HepG2 (cell line): ENCODE results near the gene FSD1. TPM values are rescaled to one million over a fixed set of nuclear protein-coding genes. Genes with fewer than 3 reads are reported as not detected.
A peak's percentile ranks its signal among the peaks of the same experiment; 100 is the strongest.

Source experiments
- AKAP8 ChIP-seq: sonication (generic); formaldehyde crosslinking; IDR thresholded peaks from 2 replicates; pipeline ENCODE4 v1.5.1; 2020; ENCODE audit warnings: mild to moderate bottlenecking, missing genetic modification reagents
- CAMTA2 ChIP-seq: sonication (generic); formaldehyde crosslinking; IDR thresholded peaks from 2 replicates; pipeline ENCODE4 v1.4.0; 2020; ENCODE audit warnings: mild to moderate bottlenecking, missing genetic modification reagents, borderline replicate concordance
- CCAR2 ChIP-seq: fragments of 200-400 bp; formaldehyde crosslinking; optimal IDR thresholded peaks from 2 replicates; pipeline ENCODE3; 2018; ENCODE audit warnings: low read depth, mild to moderate bottlenecking, low read length, moderate library complexity
- KLF13 ChIP-seq: sonication (generic); formaldehyde crosslinking; IDR thresholded peaks from 2 replicates; pipeline ENCODE4 v1.4.0; 2020; ENCODE audit warnings: mild to moderate bottlenecking, missing genetic modification reagents
- NFE2L2 ChIP-seq: fragments of 150-350 bp; IDR thresholded peaks from 2 replicates; pipeline ENCODE4 v1.6.1; 2014; ENCODE audit warnings: low read length
- PRDM10 ChIP-seq: sonication (generic); formaldehyde crosslinking; IDR thresholded peaks from 2 replicates; pipeline ENCODE4 v1.4.0; 2020; ENCODE audit warnings: low read depth, missing genetic modification reagents
- TAF1 ChIP-seq: sonication (generic); formaldehyde crosslinking; IDR thresholded peaks from 2 replicates; pipeline ENCODE4 v1.4.0; 2020; ENCODE audit warnings: missing genetic modification reagents
- YY1 ChIP-seq: IDR thresholded peaks from 2 replicates; pipeline ENCODE4 v1.6.1; 2011; ENCODE audit warnings: low read length, low read depth, moderate library complexity, mild to moderate bottlenecking; ENCODE audit not compliant: insufficient read depth, insufficient replicate concordance
- ZNF282 ChIP-seq: fragments of 450-650 bp; IDR thresholded peaks from 2 replicates; pipeline ENCODE4 v1.6.1; 2018; ENCODE audit not compliant: partially characterized antibody
- ZNF543 ChIP-seq: sonication (generic); formaldehyde crosslinking; IDR thresholded peaks from 2 replicates; pipeline ENCODE4 v1.4.0; 2020; ENCODE audit warnings: mild to moderate bottlenecking, missing genetic modification reagents
- ZNF552 ChIP-seq: sonication (generic); formaldehyde crosslinking; IDR thresholded peaks from 2 replicates; pipeline ENCODE4 v1.9.0; 2022; ENCODE audit warnings: missing genetic modification reagents, mild to moderate bottlenecking, borderline replicate concordance
- ZNF75D ChIP-seq: sonication (generic); formaldehyde crosslinking; IDR thresholded peaks from 2 replicates; pipeline ENCODE4 v1.8.1; 2023; ENCODE audit warnings: missing genetic modification reagents, mild to moderate bottlenecking, borderline replicate concordance
- ZNF773 ChIP-seq: sonication (generic); formaldehyde crosslinking; IDR thresholded peaks from 2 replicates; pipeline ENCODE4 v1.4.0; 2020; ENCODE audit warnings: missing genetic modification reagents, borderline replicate concordance
- ZSCAN21 ChIP-seq: sonication (generic); formaldehyde crosslinking; IDR thresholded peaks from 2 replicates; pipeline ENCODE4 v1.8.0; 2022; ENCODE audit warnings: mild to moderate bottlenecking, missing genetic modification reagents, moderate library complexity, borderline replicate concordance
- polyA plus RNA-seq, 8 experiments: library from polyadenylated mRNA; depleted of rRNA in 3 of 8; stranded (reverse) in 7 of 8; unstranded in 1 of 8; fragments of >200 nt; fragmentation: Illumina TruSeq in 4 of 8; extraction: Trizol in 4 of 8; gene quantifications; 2 replicates each; pipeline versions ENCODE4 v1.2.1 to v1.2.3, GENCODE V29; 2011 to 2016; ENCODE audit warnings: low read depth in 4 of 8, missing spikeins in 1 of 8, mixed read lengths in 1 of 8; ENCODE audit not compliant: insufficient read depth in 1 of 8
- total RNA-seq, 5 experiments: library from RNA; depleted of rRNA; stranded (reverse); fragments of >200 nt; fragmentation: Illumina TruSeq; extraction: Trizol; gene quantifications; 2 replicates each; pipeline ENCODE4 v1.2.3, GENCODE V29; 2016; ENCODE audit warnings: low read depth in 1 of 5
- TF ChIP-seq, protein P1 (sequence below): sonication (generic); formaldehyde crosslinking; conservative IDR thresholded peaks from 2 replicates; pipeline ENCODE4 v1.5.0; 2020; ENCODE audit warnings: missing genetic modification reagents
- TF ChIP-seq, protein P2 (sequence below): sonication (generic); formaldehyde crosslinking; conservative IDR thresholded peaks from 2 replicates; pipeline ENCODE4 v1.8.1; 2023; ENCODE audit warnings: missing genetic modification reagents
- TF ChIP-seq, protein P3 (sequence below): sonication (generic); formaldehyde crosslinking; IDR thresholded peaks from 2 replicates; pipeline ENCODE4 v1.4.0; 2020; ENCODE audit warnings: mild to moderate bottlenecking, missing genetic modification reagents
- TF ChIP-seq, protein P4 (sequence below): sonication (generic); formaldehyde crosslinking; conservative IDR thresholded peaks from 2 replicates; pipeline ENCODE4 v1.8.0; 2022; ENCODE audit warnings: missing genetic modification reagents

FSD1 gene
- total and polyA plus RNA-seq, 2 of the 13 experiments (the other 11 are each of a cell fraction or from before 2014, with no cell fraction given), result 0.29 to 0.66 TPM

- TF ChIP-seq, protein P1, sequence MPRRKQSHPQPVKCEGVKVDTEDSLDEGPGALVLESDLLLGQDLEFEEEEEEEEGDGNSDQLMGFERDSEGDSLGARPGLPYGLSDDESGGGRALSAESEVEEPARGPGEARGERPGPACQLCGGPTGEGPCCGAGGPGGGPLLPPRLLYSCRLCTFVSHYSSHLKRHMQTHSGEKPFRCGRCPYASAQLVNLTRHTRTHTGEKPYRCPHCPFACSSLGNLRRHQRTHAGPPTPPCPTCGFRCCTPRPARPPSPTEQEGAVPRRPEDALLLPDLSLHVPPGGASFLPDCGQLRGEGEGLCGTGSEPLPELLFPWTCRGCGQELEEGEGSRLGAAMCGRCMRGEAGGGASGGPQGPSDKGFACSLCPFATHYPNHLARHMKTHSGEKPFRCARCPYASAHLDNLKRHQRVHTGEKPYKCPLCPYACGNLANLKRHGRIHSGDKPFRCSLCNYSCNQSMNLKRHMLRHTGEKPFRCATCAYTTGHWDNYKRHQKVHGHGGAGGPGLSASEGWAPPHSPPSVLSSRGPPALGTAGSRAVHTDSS (CRISPR knock-in tag), result no peak
- TF ChIP-seq ZNF773 (CRISPR knock-in tag) (no peak), KLF13 (CRISPR knock-in tag) (0 out of 2 replicates have a peak, but pooled peaks have one; percentile 41), ZNF543 (CRISPR knock-in tag) (no peak), NFE2L2 (no peak), ZSCAN21 (CRISPR knock-in tag) (peak; percentile 91), CCAR2 (no peak), ZNF75D (no peak), YY1 (peak; percentile 74), AKAP8 (CRISPR knock-in tag) (no peak), TAF1 (CRISPR knock-in tag) (peak; percentile 73), ZNF552 (CRISPR knock-in tag) (no peak; the same call in 1 of the 2 replicates), ZNF282 (no peak), PRDM10 (CRISPR knock-in tag) (peak; percentile 85; the same call in 1 of the 2 replicates), CAMTA2 (CRISPR knock-in tag) (no peak)
- TF ChIP-seq, protein P2, sequence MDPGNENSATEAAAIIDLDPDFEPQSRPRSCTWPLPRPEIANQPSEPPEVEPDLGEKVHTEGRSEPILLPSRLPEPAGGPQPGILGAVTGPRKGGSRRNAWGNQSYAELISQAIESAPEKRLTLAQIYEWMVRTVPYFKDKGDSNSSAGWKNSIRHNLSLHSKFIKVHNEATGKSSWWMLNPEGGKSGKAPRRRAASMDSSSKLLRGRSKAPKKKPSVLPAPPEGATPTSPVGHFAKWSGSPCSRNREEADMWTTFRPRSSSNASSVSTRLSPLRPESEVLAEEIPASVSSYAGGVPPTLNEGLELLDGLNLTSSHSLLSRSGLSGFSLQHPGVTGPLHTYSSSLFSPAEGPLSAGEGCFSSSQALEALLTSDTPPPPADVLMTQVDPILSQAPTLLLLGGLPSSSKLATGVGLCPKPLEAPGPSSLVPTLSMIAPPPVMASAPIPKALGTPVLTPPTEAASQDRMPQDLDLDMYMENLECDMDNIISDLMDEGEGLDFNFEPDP (CRISPR knock-in tag), result no peak
- TF ChIP-seq, protein P3, sequence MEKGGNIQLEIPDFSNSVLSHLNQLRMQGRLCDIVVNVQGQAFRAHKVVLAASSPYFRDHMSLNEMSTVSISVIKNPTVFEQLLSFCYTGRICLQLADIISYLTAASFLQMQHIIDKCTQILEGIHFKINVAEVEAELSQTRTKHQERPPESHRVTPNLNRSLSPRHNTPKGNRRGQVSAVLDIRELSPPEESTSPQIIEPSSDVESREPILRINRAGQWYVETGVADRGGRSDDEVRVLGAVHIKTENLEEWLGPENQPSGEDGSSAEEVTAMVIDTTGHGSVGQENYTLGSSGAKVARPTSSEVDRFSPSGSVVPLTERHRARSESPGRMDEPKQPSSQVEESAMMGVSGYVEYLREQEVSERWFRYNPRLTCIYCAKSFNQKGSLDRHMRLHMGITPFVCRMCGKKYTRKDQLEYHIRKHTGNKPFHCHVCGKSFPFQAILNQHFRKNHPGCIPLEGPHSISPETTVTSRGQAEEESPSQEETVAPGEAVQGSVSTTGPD, result peak; percentile 18; the same call in 1 of the 2 replicates
- TF ChIP-seq, protein P4, sequence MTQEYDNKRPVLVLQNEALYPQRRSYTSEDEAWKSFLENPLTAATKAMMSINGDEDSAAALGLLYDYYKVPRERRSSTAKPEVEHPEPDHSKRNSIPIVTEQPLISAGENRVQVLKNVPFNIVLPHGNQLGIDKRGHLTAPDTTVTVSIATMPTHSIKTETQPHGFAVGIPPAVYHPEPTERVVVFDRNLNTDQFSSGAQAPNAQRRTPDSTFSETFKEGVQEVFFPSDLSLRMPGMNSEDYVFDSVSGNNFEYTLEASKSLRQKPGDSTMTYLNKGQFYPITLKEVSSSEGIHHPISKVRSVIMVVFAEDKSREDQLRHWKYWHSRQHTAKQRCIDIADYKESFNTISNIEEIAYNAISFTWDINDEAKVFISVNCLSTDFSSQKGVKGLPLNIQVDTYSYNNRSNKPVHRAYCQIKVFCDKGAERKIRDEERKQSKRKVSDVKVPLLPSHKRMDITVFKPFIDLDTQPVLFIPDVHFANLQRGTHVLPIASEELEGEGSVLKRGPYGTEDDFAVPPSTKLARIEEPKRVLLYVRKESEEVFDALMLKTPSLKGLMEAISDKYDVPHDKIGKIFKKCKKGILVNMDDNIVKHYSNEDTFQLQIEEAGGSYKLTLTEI (CRISPR knock-in tag), result no peak
Observed at GRCh38 chr19:4310247-4311121, 6.1 kb downstream of the FSD1 start (continued).
